Cardiac fibroblast (primary cell): ENCODE measurements around the gene SLC39A11.

Experiments used
- DNase-seq, 2 donors: peaks; one replicate each; pipeline versions ENCODE4 v3.0.0 to v3.0.0-alpha.2; 2010; ENCODE audit warnings: low read depth in 2 of 2
- H3K4me3 ChIP-seq, 2 donors: replicated peaks in 1 of 2; 1 replicate in 1 of 2; 2 replicates in 1 of 2; pipeline ENCODE4 v1.5.1; 2011; ENCODE audit warnings: low read depth in 2 of 2, low read length in 2 of 2, mild to moderate bottlenecking in 2 of 2, moderate library complexity in 1 of 2
- TF ChIP-seq, protein P1 (sequence below): IDR thresholded peaks from one replicate; pipeline ENCODE4 v1.5.1; 2011; ENCODE audit warnings: low read depth, mild to moderate bottlenecking, low read length, inconsistent platforms

The SLC39A11 gene

DNA sequence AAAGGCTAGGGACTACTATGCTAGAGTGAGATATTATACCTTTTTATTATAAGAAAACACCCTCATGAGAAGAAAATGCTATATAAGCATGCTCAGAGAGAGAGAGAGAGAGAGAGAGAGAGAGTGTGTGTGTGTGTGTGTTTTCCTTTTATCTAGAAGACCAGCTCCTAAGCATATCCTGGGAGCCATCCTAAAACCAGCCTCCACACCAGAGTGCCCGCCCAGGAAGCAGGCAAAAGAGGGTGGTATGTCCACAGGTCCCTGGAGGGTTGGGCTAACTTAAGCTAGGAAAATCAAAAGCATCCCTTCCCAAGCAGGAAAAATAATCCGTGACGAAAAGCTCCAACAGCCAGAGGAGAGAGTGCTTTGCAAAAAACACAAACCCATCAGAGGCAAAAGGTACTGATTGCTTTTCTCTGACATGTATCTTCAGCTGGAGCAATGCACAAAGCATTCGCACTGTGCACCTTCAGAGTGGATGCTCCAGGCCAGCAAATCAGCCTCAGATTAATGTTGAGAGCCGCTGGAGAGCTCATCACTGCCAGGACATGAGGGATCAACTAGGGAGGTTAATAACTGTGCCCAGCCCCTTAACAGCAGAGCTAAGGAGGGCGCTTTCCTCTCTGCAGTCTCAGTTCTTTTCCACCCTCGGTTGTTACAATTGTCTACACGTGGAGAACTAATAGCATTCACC lies 125.1 kb downstream of the SLC39A11 start:
- TF ChIP-seq, protein P1, sequence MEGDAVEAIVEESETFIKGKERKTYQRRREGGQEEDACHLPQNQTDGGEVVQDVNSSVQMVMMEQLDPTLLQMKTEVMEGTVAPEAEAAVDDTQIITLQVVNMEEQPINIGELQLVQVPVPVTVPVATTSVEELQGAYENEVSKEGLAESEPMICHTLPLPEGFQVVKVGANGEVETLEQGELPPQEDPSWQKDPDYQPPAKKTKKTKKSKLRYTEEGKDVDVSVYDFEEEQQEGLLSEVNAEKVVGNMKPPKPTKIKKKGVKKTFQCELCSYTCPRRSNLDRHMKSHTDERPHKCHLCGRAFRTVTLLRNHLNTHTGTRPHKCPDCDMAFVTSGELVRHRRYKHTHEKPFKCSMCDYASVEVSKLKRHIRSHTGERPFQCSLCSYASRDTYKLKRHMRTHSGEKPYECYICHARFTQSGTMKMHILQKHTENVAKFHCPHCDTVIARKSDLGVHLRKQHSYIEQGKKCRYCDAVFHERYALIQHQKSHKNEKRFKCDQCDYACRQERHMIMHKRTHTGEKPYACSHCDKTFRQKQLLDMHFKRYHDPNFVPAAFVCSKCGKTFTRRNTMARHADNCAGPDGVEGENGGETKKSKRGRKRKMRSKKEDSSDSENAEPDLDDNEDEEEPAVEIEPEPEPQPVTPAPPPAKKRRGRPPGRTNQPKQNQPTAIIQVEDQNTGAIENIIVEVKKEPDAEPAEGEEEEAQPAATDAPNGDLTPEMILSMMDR, result no peak
- H3K4me3 ChIP-seq, result no peak overlapping the region
- no peak for DNase-seq

DNA sequence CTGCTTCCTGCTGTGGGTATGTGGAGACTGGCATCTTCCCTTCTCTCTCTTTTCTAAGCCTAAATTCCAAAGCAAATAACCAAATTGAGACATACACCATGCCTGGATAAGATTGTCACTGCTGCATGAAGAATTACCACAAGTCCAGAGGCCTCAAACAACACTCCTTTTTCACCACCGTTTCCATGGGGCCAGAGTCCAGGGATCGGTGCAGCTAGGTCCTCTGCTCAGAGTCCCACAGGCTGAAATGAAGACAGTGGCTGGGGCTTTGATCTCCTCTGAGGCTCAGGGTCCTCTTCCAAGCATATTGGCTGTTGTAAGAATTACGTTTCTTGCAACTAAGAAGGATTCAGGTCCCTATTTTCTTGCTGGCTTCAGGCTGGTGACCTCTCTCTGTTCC lies 130.4 kb downstream of the SLC39A11 start:
- TF ChIP-seq, protein P1, result no peak
- no peak for DNase-seq
- no peak overlapping the region for H3K4me3 ChIP-seq

DNA sequence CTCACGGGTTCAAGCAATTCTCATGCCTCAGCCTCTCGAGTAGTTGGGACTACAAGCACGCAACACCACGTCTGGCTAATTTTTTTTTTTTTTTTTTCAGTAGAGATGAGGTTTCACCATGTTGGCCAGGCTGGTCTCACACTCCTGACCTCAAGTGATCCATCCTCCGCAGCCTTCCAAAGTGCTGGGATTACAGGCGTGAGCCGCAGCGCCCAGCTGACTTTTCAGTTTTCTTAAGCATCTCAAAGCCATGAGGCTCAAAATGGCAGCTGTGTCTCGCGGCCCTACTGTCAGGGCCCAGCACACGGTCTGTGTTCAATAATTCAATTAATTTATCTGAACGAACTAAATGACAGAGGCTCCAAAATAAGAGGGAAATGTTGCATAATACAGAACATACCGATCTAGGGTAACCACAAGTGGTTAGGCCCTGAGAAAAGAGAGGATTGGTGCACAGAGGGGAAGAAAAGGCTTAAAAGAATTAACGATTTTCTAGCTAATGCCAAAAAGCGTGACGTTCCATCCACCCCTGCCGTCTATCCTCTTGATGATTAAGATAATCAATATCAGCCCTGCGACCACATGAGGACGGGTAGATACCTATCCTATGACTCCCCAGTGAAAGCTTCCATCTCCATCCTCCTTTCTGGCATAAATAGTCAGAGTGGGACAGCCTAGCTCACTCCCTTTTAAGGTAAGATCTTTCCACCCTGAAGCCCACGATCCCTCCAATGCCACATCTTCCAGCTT lies 136.9 kb downstream of the SLC39A11 start:
- DNase-seq, result no peak
- TF ChIP-seq, protein P1, result no peak
- no peak overlapping the region for H3K4me3 ChIP-seq

DNA sequence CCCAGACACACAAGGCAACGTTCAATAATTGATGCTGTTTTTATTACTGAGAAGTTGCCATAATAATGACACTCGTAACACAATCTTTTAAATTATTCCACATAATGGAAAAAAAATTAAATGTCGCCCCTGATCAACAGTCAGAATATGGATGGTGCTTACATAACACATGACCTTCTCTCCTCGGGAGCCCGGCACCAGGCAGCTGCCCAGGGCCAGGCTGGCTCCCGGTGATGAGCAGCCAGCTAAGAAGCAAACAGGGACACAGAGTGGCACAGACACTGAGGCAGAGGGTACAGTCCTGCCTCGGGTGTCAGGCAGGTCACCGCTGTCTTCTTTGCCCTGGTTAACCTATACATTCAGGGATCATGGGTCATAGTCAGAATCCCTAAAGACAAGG lies 137.9 kb downstream of the SLC39A11 start:
- no peak for DNase-seq
- no peak overlapping the region for H3K4me3 ChIP-seq
- TF ChIP-seq, protein P1, result no peak

DNA sequence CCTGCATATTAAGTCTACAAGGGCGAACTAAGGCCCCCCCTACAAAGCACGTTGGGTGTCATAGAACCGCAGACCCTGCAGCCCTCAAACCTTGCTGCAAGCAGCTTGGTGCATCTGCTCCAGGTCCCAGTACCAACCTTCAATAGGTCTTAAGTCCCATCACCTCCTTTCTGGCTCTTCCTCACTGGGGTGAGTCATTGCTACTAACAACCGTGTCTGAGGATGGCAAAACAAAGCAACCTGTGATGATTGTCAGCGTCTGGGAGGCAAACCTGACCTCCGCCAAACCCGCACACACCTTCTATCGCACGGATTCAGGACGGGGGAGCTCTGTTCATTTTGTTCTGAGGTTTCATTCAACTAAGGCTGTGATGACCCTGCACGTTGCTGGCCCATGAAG lies 138.9 kb downstream of the SLC39A11 start:
- TF ChIP-seq, protein P1, result no peak
- DNase-seq, result peak in 1 of 2 donors; percentile 6
- H3K4me3 ChIP-seq, result no peak overlapping the region

DNA sequence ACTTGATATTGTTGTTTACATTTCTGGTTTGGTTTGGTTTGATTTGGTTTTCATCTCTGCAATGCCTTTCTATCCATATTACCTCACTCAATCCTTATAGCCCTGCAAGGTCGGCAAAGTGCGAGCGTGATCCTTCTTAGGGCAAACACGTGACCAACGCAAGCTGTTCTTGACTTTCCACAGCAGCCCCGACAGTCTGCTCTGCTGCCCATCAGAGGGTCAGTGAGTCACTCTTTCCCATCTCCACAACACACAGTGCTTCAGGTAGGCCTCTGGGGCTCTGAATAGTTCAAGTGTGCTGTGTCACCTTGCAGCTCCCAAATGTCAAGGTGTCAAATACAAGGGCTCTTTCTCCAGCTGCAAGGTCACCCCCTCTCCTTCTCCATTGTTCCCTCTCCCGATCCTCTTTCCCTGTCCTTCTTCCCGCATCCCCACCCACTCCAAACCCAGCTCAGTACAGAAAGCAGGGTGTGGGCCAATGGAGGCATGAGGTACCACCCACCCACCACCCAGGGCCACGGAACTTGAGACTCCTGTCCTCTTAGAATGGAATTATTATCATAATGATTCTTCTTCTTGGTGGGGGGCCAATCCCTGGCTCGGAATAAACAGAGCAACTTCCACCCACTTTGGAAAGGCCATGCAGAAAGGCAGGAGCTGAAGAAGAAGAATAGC lies 139.7 kb downstream of the SLC39A11 start:
- TF ChIP-seq, protein P1, result no peak
- DNase-seq, result no peak
- H3K4me3 ChIP-seq, result no peak overlapping the region
